ENCODE measurements around the gene CWC25. TPM values are rescaled to one million over a fixed set of nuclear protein-coding genes. Genes with fewer than 3 reads are reported as not detected.

CWC25 gene
- total RNA-seq, result 10 to 100 TPM; 19.0 to 26.8 (median 22.1) TPM

DNA sequence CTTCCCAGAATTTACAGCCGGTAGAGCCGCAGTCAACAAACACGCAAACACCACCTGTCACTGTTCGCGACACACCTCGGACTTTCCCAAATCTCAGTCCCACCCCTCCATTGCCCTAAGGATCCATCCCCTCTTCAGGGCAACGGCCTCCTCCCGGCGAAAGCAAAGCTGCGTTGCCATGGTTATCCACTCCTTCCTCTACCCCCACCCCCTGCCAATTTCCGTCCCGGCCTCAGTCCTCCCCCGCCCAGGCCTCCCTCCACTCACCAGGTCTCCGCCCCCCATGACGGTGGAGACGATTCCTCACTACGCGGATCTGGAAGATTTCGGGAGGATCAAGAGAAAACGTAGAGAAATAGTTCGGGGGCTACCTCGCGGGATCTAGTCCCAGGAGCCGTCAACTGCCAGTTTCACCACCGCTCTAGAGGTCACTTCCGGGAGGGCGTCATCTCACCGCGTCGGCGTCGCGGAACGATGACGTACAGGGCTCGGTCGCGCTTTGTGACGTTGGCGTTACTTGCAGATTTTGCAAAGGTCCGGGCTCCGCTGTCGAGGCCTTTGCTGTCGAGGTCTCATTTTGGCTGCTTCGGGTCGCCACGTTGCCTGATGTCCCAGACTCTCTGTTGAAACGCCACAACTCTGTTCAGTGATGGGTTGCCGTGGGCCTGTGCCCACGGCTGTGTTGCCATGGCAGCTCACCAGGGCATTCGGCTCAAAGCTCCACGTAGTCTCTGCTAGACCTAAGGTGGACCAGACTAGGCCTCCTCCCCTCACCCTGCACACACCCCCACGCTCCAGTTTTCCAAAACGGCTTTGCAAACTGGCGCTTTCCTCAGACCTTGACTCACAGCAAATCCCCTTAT is at the start of gene CWC25:
CWC25 (minus strand) TSS at position 423 of the 863 bp plus-strand sequence; CDS start at position 285, 138 bp downstream.
- Histone ChIP-seq H3K4me1 (peaks cover 14 to 16% of the 10 kb centered on the region in 2 donors), H3K4me3 (replicated peaks in 1 of 3) (peak within 1 kb of the TSS; percentile 65 to 97 (median 76)), H3K9me3 (no peaks in the 10 kb centered on the region), H3K36me3 (peaks cover 9 to 10% of the 10 kb centered on the region in 2 donors), H3K27me3 (no peaks in the 10 kb centered on the region), H3K27ac (peak within 1 kb of the TSS; percentile 96 to 99 (median 98))
- 1 to 3% methylated on average over 44 to 45 of the region's 55 CpGs for WGBS, 2 donors
- TF ChIP-seq, protein P1, sequence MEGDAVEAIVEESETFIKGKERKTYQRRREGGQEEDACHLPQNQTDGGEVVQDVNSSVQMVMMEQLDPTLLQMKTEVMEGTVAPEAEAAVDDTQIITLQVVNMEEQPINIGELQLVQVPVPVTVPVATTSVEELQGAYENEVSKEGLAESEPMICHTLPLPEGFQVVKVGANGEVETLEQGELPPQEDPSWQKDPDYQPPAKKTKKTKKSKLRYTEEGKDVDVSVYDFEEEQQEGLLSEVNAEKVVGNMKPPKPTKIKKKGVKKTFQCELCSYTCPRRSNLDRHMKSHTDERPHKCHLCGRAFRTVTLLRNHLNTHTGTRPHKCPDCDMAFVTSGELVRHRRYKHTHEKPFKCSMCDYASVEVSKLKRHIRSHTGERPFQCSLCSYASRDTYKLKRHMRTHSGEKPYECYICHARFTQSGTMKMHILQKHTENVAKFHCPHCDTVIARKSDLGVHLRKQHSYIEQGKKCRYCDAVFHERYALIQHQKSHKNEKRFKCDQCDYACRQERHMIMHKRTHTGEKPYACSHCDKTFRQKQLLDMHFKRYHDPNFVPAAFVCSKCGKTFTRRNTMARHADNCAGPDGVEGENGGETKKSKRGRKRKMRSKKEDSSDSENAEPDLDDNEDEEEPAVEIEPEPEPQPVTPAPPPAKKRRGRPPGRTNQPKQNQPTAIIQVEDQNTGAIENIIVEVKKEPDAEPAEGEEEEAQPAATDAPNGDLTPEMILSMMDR (IDR thresholded peaks at IDR 0.05), result peak in 1 of 6 experiments; percentile 10
- TF ChIP-seq POLR2A (IDR thresholded peaks at IDR 0.05), result peak in 1 of 2 donors; percentile 90
- peak; percentile 89 to 90 for DNase-seq
- intact Hi-C loops (cut with DNase I), result no loop called here

DNA sequence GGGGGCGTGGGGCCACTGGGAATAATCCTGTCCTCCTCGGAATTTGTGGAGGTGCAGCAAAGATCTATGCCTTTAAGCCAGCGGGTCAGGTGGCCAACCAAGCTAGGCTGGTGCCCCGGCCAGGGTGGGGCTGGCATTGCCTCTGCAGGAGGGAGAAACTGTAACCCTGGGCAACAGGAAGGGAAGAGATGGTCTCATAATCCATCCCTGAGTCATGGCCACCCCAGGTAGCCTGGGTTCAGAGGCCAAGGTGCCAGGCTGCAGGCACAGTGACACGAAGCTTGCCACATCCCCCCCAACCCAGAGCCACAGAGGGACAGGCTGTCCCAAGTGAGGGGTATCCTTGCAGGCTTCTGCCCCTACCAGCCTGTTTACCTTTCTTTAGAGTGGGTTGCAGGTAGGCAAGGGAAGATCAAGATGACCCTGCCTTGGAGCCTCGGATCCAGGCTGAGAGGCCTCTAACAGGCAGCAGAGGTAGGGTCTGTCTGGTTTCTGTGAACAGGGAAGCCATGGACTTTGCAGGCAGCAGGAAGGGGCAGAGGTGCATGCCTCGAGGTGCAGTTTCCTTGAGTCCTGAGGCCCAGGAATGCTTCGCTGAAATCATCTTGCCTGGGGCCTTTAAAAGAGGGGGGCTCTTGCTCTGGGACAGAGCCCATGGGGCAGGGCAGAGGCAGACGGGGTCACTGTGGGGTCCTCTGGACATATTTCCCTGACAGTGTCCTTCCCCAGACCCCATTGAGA is 48.7 kb upstream of the CWC25 start:
- H3K27ac ChIP-seq, result peak overlapping the region in 2 of 3 donors; percentile 30 to 92
- WGBS, 2 donors, result 68 to 73% methylated on average over 6 to 9 of the region's 9 CpGs
- H3K9me3 ChIP-seq, result no peaks in the 10 kb centered on the region
- TF ChIP-seq, protein P1 (IDR thresholded peaks at IDR 0.05), result no peak
- TF ChIP-seq POLR2A (IDR thresholded peaks at IDR 0.05), result no peak
- H3K27me3 ChIP-seq, result no peaks in the 10 kb centered on the region
- intact Hi-C loops (cut with DNase I), result no loop called here
- H3K36me3 ChIP-seq, result no peaks in the 10 kb centered on the region
- DNase-seq, result no peak
- no peak overlapping the region for H3K4me3 ChIP-seq (replicated peaks in 1 of 3)
- peaks cover 47 to 63% of the 10 kb centered on the region in 2 donors for H3K4me1 ChIP-seq

DNA sequence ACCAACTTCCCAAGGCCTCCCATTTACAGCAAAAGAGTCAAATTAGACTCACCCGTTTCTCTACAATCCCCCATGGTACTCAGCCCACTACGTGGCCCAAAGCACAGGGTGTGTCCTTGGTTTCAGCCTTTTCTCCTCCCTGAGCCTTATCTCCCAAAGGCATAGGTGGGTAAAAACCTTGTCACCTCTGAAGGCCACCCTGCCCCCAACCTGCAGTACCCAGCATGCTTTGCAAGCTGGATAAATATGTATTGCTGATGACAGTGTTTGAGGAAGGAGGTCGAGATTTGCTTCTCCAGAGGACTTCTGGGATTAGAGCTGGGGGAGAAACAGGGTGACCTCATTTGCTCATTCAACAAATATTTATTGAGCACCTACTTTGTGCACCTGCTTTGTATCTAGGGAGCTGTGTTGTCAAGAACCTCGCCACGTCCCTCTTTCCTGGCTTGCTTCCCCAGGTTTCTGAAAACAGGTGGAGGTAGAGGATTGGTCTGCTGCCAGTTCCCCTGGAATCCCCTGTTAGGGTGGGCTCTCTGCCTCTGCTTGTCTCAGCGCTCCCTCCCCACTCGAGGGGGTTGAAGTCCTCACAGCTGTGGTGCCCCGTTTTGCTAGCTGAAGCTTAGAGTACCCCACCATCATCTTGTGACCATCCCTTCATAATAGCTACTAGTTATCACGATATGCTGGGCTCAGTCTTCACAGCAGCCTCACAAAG is 47.7 kb upstream of the CWC25 start:
- intact Hi-C loops (cut with DNase I), result no loop called here
- Histone ChIP-seq H3K27me3 (no peaks in the 10 kb centered on the region), H3K27ac (peak overlapping the region in 2 of 3 donors; percentile 3 to 92), H3K4me1 (peaks cover 46 to 72% of the 10 kb centered on the region in 2 donors), H3K4me3 (replicated peaks in 1 of 3) (no peak overlapping the region), H3K36me3 (no peaks in the 10 kb centered on the region), H3K9me3 (no peaks in the 10 kb centered on the region)
- no peak for DNase-seq
- WGBS, 2 donors, result 70 to 71% methylated on average over 9 of the region's 9 CpGs
- no peak for TF ChIP-seq POLR2A (IDR thresholded peaks at IDR 0.05)
- TF ChIP-seq, protein P1 (IDR thresholded peaks at IDR 0.05), result no peak

DNA sequence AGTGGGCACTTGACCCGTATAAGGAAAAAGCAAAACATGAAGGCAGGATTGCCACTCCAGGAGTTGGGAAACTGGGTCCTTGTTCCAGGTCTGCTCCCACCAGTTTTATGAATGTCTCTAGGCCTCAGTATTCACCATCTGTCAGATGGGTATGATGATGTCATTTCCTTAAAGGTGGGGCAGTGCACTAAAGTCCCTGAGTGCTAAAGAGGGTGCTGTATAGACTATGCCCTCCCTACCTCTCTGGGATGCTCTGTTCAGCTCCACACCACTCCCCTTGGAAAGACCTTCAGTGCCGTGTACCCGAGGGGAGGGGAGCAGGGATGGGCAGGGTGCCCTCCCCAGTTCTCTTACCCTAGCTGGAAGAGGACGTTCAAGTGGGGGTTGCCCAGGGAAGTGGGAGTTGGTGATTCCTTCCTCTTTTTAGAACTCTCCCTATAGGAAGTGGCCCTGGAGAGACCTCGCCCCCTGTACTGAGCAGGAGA is 46.9 kb upstream of the CWC25 start:
- peaks cover 41 to 65% of the 10 kb centered on the region in 2 donors for H3K4me1 ChIP-seq
- no peaks in the 10 kb centered on the region for H3K27me3 ChIP-seq
- H3K36me3 ChIP-seq, result no peaks in the 10 kb centered on the region
- DNase-seq, result no peak
- H3K4me3 ChIP-seq (replicated peaks in 1 of 3), result peak overlapping the region in 1 of 3 donors; percentile 87
- no peaks in the 10 kb centered on the region for H3K9me3 ChIP-seq
- WGBS, 2 donors, result 46 to 52% methylated on average over 4 to 5 of the region's 5 CpGs
- intact Hi-C loops (cut with DNase I), result no loop called here
- TF ChIP-seq, protein P1 (IDR thresholded peaks at IDR 0.05), result no peak
- TF ChIP-seq POLR2A (IDR thresholded peaks at IDR 0.05), result no peak
- H3K27ac ChIP-seq, result peak overlapping the region; percentile 11 to 98 (median 92)

Measured in thyroid gland (tissue), 4 donors.